ENCODE data around the gene ALKBH3.

Gene ALKBH3

DNA sequence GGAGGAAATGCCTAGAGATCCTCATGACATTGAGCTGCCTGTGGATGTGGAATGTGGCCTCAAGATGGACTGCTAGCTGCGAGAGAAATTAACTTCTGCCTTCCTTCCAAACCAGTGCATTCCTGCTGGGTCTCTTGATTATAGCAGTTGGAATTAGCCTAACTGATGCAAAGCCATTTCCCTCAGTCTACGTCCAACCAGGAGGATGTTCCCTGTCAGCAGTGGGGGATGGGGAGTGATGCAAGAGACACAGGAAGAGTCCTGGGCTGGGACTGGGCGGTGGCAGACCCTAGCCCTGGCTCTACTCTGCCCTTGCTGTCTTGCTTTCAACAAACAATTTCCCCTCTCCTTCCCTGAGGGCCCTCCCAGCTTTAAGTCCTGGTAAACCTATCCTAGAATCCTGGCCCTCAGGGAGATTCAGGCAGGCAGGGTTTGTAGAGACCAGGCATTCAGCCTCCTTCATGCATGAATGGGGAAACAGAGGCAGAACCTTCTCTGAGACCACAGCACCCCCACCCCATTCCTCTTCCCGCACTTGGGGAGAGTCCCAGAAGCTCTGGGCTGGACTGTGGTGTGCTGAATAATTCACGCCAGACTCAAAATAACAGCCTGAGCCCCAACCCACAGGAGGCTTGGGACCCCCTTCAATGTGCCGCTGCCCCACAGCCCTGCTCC is 78.8 kb downstream of the ALKBH3 start:
- no peak for DNase-seq (ENCODE audit: low read depth in 1 of 2, low spot score in 1 of 2)
- Histone ChIP-seq H3K27me3 (ENCODE audit: insufficient read depth, poor library complexity, severe bottlenecking) (peaks cover 7% of the 10 kb centered on the region), H3K4me3 (replicated peaks; ENCODE audit: insufficient read depth, low read length) (no peak overlapping the region), H3K27ac (replicated peaks) (no peak overlapping the region)
- TF ChIP-seq, protein P1, sequence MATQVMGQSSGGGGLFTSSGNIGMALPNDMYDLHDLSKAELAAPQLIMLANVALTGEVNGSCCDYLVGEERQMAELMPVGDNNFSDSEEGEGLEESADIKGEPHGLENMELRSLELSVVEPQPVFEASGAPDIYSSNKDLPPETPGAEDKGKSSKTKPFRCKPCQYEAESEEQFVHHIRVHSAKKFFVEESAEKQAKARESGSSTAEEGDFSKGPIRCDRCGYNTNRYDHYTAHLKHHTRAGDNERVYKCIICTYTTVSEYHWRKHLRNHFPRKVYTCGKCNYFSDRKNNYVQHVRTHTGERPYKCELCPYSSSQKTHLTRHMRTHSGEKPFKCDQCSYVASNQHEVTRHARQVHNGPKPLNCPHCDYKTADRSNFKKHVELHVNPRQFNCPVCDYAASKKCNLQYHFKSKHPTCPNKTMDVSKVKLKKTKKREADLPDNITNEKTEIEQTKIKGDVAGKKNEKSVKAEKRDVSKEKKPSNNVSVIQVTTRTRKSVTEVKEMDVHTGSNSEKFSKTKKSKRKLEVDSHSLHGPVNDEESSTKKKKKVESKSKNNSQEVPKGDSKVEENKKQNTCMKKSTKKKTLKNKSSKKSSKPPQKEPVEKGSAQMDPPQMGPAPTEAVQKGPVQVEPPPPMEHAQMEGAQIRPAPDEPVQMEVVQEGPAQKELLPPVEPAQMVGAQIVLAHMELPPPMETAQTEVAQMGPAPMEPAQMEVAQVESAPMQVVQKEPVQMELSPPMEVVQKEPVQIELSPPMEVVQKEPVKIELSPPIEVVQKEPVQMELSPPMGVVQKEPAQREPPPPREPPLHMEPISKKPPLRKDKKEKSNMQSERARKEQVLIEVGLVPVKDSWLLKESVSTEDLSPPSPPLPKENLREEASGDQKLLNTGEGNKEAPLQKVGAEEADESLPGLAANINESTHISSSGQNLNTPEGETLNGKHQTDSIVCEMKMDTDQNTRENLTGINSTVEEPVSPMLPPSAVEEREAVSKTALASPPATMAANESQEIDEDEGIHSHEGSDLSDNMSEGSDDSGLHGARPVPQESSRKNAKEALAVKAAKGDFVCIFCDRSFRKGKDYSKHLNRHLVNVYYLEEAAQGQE (IDR thresholded peaks at IDR 0.05; ENCODE audit: insufficient replicate concordance, low read depth), result no peak
- TF ChIP-seq, protein P2, sequence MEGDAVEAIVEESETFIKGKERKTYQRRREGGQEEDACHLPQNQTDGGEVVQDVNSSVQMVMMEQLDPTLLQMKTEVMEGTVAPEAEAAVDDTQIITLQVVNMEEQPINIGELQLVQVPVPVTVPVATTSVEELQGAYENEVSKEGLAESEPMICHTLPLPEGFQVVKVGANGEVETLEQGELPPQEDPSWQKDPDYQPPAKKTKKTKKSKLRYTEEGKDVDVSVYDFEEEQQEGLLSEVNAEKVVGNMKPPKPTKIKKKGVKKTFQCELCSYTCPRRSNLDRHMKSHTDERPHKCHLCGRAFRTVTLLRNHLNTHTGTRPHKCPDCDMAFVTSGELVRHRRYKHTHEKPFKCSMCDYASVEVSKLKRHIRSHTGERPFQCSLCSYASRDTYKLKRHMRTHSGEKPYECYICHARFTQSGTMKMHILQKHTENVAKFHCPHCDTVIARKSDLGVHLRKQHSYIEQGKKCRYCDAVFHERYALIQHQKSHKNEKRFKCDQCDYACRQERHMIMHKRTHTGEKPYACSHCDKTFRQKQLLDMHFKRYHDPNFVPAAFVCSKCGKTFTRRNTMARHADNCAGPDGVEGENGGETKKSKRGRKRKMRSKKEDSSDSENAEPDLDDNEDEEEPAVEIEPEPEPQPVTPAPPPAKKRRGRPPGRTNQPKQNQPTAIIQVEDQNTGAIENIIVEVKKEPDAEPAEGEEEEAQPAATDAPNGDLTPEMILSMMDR (IDR thresholded peaks at IDR 0.05; ENCODE audit: insufficient read depth, low read length), result no peak
- TF ChIP-seq POLR2AphosphoS5 (IDR thresholded peaks at IDR 0.05; ENCODE audit: low read depth), result no peak
- no peak for TF ChIP-seq GABPA (IDR thresholded peaks at IDR 0.05; ENCODE audit: low read depth)
- TF ChIP-seq SPI1 (IDR thresholded peaks at IDR 0.05; ENCODE audit: borderline replicate concordance, low read depth), result no peak

DNA sequence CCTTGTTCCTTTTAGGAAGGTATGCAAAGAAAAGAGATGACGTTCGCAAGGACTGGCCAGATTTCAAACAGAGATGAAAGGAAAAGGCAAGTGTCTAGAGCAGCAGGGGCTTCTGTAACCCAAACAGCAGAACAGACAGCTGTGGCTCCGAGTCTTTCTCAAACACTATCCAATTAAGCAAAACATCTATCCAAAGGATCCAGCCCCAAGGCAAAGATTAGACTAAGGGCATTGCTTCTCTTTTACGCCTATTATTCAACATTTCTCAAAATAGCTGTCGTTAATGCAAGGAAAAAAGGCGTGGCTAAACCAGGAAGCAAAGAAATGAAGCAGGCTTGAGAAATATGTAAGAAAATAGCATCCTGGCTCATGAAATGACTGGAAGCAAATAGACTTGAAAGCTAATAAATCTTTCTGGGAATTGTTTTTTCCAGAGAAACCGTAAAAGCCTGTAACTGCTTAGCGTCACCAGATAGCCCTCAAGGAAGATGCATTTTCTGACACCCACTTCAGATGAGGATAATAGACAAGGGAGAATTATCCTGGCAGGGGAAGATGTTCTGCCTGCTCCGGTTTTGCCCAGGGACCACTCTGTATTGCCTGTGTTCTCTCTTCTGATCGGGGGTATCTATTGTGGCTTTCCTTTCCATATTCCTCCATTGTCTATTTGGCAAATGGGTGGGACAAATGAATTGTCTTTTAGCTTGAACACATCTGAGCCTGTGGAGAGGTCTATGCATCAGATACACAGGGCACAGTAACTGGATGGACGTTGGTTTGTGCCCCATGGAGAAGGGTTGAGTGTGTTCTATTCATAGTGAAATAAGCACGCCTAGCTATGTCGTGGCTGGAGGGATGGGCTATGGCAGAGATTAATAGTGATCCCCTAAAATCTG is 82.0 kb downstream of the ALKBH3 start:
- Histone ChIP-seq H3K4me3 (replicated peaks; ENCODE audit: insufficient read depth, low read length) (no peak overlapping the region), H3K27ac (replicated peaks) (no peak overlapping the region), H3K27me3 (ENCODE audit: insufficient read depth, poor library complexity, severe bottlenecking) (peaks cover 7% of the 10 kb centered on the region)
- DNase-seq (ENCODE audit: low read depth in 1 of 2, low spot score in 1 of 2), result no peak
- TF ChIP-seq GABPA (IDR thresholded peaks at IDR 0.05; ENCODE audit: low read depth) (no peak), SPI1 (IDR thresholded peaks at IDR 0.05; ENCODE audit: borderline replicate concordance, low read depth) (no peak), POLR2AphosphoS5 (IDR thresholded peaks at IDR 0.05; ENCODE audit: low read depth) (no peak)
- TF ChIP-seq, protein P2 (IDR thresholded peaks at IDR 0.05; ENCODE audit: insufficient read depth, low read length), result no peak
- TF ChIP-seq, protein P1 (IDR thresholded peaks at IDR 0.05; ENCODE audit: insufficient replicate concordance, low read depth), result no peak

DNA sequence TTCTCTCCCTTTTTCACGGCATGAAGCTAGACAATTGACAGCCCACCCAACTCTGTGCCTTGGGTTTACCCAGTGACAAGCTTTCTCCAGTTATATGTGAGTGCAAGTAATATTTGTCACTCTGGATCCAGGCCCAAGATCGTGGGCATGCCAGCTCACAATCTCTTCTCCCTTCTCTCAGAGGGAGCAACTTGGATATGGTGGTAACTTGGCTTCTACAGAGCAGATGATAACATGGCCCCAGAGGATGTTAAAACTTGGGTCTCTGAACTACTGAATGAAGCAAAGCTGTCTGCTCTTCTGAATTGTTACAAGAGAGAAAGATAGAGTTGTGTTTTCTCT is 82.6 kb downstream of the ALKBH3 start:
- Histone ChIP-seq H3K27me3 (ENCODE audit: insufficient read depth, poor library complexity, severe bottlenecking) (peaks cover 7% of the 10 kb centered on the region), H3K4me3 (replicated peaks; ENCODE audit: insufficient read depth, low read length) (no peak overlapping the region), H3K27ac (replicated peaks) (no peak overlapping the region)
- DNase-seq (ENCODE audit: low read depth in 1 of 2, low spot score in 1 of 2), result no peak
- TF ChIP-seq, protein P2 (IDR thresholded peaks at IDR 0.05; ENCODE audit: insufficient read depth, low read length), result no peak
- TF ChIP-seq POLR2AphosphoS5 (IDR thresholded peaks at IDR 0.05; ENCODE audit: low read depth) (no peak), SPI1 (IDR thresholded peaks at IDR 0.05; ENCODE audit: borderline replicate concordance, low read depth) (no peak), GABPA (IDR thresholded peaks at IDR 0.05; ENCODE audit: low read depth) (no peak)
- TF ChIP-seq, protein P1 (IDR thresholded peaks at IDR 0.05; ENCODE audit: insufficient replicate concordance, low read depth), result no peak
